ENCODE data around the gene CNEP1R1.

CNEP1R1 gene, protein sequence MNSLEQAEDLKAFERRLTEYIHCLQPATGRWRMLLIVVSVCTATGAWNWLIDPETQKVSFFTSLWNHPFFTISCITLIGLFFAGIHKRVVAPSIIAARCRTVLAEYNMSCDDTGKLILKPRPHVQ

DNA sequence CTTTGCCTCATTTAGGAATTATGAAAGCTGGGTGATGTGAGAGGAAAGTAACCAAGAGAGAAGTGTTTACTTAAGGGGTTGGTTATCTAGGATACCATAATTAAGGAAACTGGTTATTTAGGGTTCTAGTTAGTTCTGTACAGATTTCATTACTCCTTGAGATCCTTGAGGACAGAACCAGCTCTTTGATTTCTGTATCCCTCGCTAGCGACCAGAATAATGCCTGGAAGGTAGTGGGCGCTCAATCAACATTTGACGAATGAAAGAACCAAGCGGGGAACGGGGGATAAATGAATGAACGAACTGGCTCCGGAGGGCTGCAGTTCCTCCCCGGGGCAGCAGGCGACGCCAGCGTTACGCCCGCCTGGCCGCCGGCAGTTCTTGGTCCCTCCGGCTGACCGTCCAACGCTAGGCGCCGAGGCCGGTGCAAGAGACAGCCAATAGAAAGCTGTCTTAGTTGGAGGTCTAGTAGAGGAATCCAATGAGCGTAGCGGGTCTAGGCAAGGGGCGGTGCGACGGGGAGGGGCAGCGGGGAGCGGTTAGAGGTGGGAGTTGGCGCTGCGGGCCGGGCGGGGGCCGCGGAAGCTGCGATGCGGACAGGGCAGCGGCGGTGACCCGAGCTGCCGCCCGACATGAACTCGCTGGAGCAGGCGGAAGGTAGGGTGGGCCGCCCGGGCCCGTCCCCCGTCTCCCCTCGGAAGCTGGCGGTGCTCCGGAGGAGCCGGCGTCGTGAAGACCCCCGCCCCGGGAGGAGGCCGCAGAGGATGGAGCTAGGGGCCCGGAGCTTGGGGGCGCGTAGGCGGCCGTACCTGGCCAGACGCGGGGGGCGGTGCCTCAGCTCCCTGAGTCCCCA, at the start of gene CNEP1R1:
Gene CNEP1R1, plus strand, starts transcription at position 542 of the 853 bp plus-strand sequence. Its CDS starts 91 bp downstream, at position 633.
- H3K9ac ChIP-seq (ENCODE audit: low read length) = peak within 1 kb of the TSS; percentile 83
- peaks cover 5% of the 10 kb centered on the region for H3K36me3 ChIP-seq (ENCODE audit: control insufficient read depth, insufficient read depth, low read length)
- H3K4me1 ChIP-seq (ENCODE audit: control insufficient read depth, insufficient read depth, low read length) = peaks cover 5% of the 10 kb centered on the region
- H3K27me3 ChIP-seq (ENCODE audit: control insufficient read depth, insufficient read depth, low read length) = no peaks in the 10 kb centered on the region
- peak within 1 kb of the TSS; percentile 98 for H3K4me3 ChIP-seq (ENCODE audit: low read length)
- H3K27ac ChIP-seq (ENCODE audit: low read depth, low read length) = peak within 1 kb of the TSS; percentile 70

DNA sequence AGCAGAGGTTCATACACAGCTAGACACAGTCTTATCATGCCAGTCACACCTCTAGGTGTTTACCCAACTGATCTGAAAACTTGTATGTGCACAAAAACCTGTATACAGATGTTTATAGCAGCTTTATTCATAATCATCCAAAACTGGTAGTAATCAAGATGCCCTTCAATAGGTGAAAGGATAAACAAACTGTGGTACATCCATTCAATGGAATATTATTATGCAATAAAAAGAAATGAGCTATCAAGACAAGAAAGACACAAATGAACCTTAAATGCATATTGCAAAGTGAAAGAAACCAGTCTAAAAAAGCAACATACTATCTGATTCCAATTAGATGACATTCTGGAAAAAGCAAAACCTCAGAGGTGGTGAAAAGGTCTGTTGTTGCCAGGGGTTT, 47.6 kb upstream of the CNEP1R1 start:
- Histone ChIP-seq H3K4me1 (ENCODE audit: control insufficient read depth, insufficient read depth, low read length) (no peaks in the 10 kb centered on the region), H3K36me3 (ENCODE audit: control insufficient read depth, insufficient read depth, low read length) (no peaks in the 10 kb centered on the region), H3K9ac (ENCODE audit: low read length) (no peak overlapping the region), H3K27ac (ENCODE audit: low read depth, low read length) (no peak overlapping the region), H3K27me3 (ENCODE audit: control insufficient read depth, insufficient read depth, low read length) (no peaks in the 10 kb centered on the region), H3K4me3 (ENCODE audit: low read length) (no peak overlapping the region)

DNA sequence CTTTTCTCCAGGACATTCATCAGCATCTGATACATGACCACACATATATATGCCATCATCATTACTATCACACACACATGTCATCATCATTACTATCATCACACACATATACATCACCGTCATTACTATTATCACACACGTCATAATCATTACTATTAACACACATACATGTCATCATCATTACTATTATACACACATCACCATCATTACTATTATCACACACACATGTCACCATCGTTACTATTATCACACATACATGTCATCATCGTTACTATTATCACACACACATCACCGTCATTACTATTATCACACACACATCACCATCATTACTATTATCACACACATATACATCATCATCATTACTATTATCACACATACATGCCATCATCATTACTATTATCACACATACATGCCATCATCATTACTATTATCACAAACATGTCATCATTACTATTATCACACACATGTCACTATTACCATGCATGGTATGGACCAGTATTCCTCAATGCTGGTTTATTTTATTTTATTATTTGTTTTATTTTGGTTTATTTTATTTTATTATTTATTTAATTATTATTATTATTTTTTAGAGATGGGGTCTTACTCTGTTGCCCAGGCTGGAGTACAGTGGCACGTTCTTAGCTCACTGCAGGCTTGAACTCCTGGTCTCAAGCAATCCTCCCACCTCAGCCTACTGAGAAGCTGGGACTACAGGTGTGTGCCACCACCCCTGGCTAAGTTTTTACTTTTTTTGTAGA, 46.3 kb upstream of the CNEP1R1 start:
- no peak overlapping the region for H3K4me3 ChIP-seq (ENCODE audit: low read length)
- H3K27ac ChIP-seq (ENCODE audit: low read depth, low read length) = no peak overlapping the region
- H3K36me3 ChIP-seq (ENCODE audit: control insufficient read depth, insufficient read depth, low read length) = no peaks in the 10 kb centered on the region
- H3K4me1 ChIP-seq (ENCODE audit: control insufficient read depth, insufficient read depth, low read length) = no peaks in the 10 kb centered on the region
- H3K9ac ChIP-seq (ENCODE audit: low read length) = no peak overlapping the region
- no peaks in the 10 kb centered on the region for H3K27me3 ChIP-seq (ENCODE audit: control insufficient read depth, insufficient read depth, low read length)

DNA sequence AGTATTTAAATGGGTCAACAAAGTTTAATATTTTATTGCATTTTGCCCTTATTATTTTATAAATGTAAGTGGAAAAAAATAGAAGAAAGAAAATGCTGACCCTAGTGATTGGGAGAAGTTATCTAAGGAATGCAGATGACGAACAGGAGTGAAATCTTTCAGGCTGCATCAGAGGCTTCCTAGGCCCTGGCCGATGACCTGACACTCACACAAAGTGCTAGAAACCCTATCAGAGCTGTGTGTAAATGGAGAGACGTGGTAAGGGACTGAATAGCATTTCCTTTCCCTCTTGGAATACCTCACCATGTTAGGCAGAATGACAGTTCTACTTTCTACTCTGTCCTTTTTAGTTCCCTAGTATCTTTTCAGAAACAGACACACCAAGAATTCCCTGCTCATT, 44.9 kb upstream of the CNEP1R1 start:
- H3K9ac ChIP-seq (ENCODE audit: low read length) = no peak overlapping the region
- H3K27me3 ChIP-seq (ENCODE audit: control insufficient read depth, insufficient read depth, low read length) = no peaks in the 10 kb centered on the region
- no peaks in the 10 kb centered on the region for H3K36me3 ChIP-seq (ENCODE audit: control insufficient read depth, insufficient read depth, low read length)
- H3K4me1 ChIP-seq (ENCODE audit: control insufficient read depth, insufficient read depth, low read length) = no peaks in the 10 kb centered on the region
- no peak overlapping the region for H3K27ac ChIP-seq (ENCODE audit: low read depth, low read length)
- H3K4me3 ChIP-seq (ENCODE audit: low read length) = no peak overlapping the region

DNA sequence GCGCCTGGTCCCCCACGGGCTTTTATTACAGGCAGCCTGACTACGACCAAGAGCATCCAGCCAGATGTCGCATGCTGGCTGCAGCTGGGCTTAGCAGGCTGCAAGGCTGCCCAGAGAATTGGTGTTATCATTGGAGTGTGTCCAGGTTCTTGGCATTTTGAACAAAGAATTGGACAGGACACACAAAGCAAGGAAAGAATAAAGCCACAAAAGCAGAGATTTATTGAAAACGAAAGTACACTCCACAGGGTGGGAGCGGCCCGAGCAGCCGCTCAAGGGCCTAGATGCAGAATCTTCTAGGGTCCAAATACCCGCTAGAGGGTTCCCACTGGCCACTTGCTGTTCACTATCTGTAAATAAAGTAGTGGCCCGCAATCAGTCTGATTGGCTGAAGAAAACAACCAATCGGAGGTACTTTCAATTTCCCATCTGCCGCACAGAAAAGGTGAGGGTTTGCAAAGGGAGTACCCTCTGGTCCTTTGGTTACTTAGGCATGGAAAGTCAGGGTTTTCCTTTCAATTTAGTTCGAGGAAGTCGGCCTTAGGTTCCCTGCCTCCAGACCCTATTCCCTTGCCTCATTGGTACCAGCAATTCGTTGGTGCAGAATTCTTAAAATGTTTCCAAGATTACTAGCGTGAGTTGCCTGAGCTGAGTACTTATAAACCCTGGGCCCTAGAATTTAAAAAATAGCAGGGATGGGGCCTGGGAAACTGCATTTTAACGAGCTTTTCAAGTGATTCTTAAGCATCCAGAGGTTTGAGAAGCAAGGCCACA, 38.5 kb upstream of the CNEP1R1 start:
- Histone ChIP-seq H3K4me1 (ENCODE audit: control insufficient read depth, insufficient read depth, low read length) (no peaks in the 10 kb centered on the region), H3K9ac (ENCODE audit: low read length) (no peak overlapping the region), H3K36me3 (ENCODE audit: control insufficient read depth, insufficient read depth, low read length) (no peaks in the 10 kb centered on the region), H3K27me3 (ENCODE audit: control insufficient read depth, insufficient read depth, low read length) (no peaks in the 10 kb centered on the region), H3K27ac (ENCODE audit: low read depth, low read length) (no peak overlapping the region), H3K4me3 (ENCODE audit: low read length) (no peak overlapping the region)

- Histone ChIP-seq H3K36me3 (ENCODE audit: control insufficient read depth, insufficient read depth, low read length) (no peaks in the 10 kb centered on the region), H3K9ac (ENCODE audit: low read length) (no peak overlapping the region), H3K27me3 (ENCODE audit: control insufficient read depth, insufficient read depth, low read length) (no peaks in the 10 kb centered on the region), H3K4me1 (ENCODE audit: control insufficient read depth, insufficient read depth, low read length) (no peaks in the 10 kb centered on the region), H3K27ac (ENCODE audit: low read depth, low read length) (no peak overlapping the region), H3K4me3 (ENCODE audit: low read length) (no peak overlapping the region)
Measured at GRCh38 chr16:49987381-49987780, 37.6 kb upstream of the CNEP1R1 start.

GRCh38 chr16:49992825-49993224, 32.2 kb upstream of the CNEP1R1 start:
- H3K4me1 ChIP-seq (ENCODE audit: control insufficient read depth, insufficient read depth, low read length) = no peaks in the 10 kb centered on the region
- H3K27me3 ChIP-seq (ENCODE audit: control insufficient read depth, insufficient read depth, low read length) = no peaks in the 10 kb centered on the region
- H3K4me3 ChIP-seq (ENCODE audit: low read length) = no peak overlapping the region
- H3K27ac ChIP-seq (ENCODE audit: low read depth, low read length) = no peak overlapping the region
- H3K36me3 ChIP-seq (ENCODE audit: control insufficient read depth, insufficient read depth, low read length) = no peaks in the 10 kb centered on the region
- no peak overlapping the region for H3K9ac ChIP-seq (ENCODE audit: low read length)

DNA sequence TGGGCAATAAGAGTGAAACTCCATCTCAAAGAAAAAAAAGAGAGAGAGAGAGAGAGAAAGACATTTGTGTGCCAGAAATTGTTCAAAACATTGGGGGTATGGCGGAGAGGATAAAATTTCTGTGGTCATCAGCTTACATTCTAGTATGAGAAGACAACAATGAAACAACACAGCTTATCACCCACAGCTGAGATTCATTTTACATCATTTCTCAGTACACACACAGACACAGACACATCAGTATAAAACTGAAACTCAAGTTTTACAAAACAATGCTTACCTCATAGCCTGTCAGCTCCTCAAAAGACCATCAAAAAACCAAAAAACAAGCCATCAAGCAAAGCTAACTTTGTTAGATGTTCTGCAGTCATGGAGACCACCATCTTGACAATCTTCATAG, 31.4 kb upstream of the CNEP1R1 start:
- H3K4me1 ChIP-seq (ENCODE audit: control insufficient read depth, insufficient read depth, low read length) = no peaks in the 10 kb centered on the region

GRCh38 chr16:49994006-49994405, 31.0 kb upstream of the CNEP1R1 start:
- H3K9ac ChIP-seq (ENCODE audit: low read length) = no peak overlapping the region
- no peak overlapping the region for H3K27ac ChIP-seq (ENCODE audit: low read depth, low read length)
- H3K27me3 ChIP-seq (ENCODE audit: control insufficient read depth, insufficient read depth, low read length) = no peaks in the 10 kb centered on the region
- H3K36me3 ChIP-seq (ENCODE audit: control insufficient read depth, insufficient read depth, low read length) = no peaks in the 10 kb centered on the region
- no peak overlapping the region for H3K4me3 ChIP-seq (ENCODE audit: low read length)
- no peaks in the 10 kb centered on the region for H3K4me1 ChIP-seq (ENCODE audit: control insufficient read depth, insufficient read depth, low read length)

More for the DNA sequence above, 31.4 kb upstream of the CNEP1R1 start:
- Histone ChIP-seq H3K4me3 (ENCODE audit: low read length) (no peak overlapping the region), H3K27me3 (ENCODE audit: control insufficient read depth, insufficient read depth, low read length) (no peaks in the 10 kb centered on the region), H3K9ac (ENCODE audit: low read length) (no peak overlapping the region), H3K27ac (ENCODE audit: low read depth, low read length) (no peak overlapping the region), H3K36me3 (ENCODE audit: control insufficient read depth, insufficient read depth, low read length) (no peaks in the 10 kb centered on the region)

- H3K4me3 ChIP-seq (ENCODE audit: low read length) = no peak overlapping the region
- H3K36me3 ChIP-seq (ENCODE audit: control insufficient read depth, insufficient read depth, low read length) = no peaks in the 10 kb centered on the region
- no peak overlapping the region for H3K27ac ChIP-seq (ENCODE audit: low read depth, low read length)
- no peak overlapping the region for H3K9ac ChIP-seq (ENCODE audit: low read length)
- no peaks in the 10 kb centered on the region for H3K27me3 ChIP-seq (ENCODE audit: control insufficient read depth, insufficient read depth, low read length)
- H3K4me1 ChIP-seq (ENCODE audit: control insufficient read depth, insufficient read depth, low read length) = no peaks in the 10 kb centered on the region
Measured at GRCh38 chr16:49995720-49996119, 29.3 kb upstream of the CNEP1R1 start.

GRCh38 chr16:49997721-49998251, 27.2 kb upstream of the CNEP1R1 start:
- H3K27me3 ChIP-seq (ENCODE audit: control insufficient read depth, insufficient read depth, low read length) = no peaks in the 10 kb centered on the region
- no peaks in the 10 kb centered on the region for H3K4me1 ChIP-seq (ENCODE audit: control insufficient read depth, insufficient read depth, low read length)
- no peak overlapping the region for H3K4me3 ChIP-seq (ENCODE audit: low read length)
- H3K9ac ChIP-seq (ENCODE audit: low read length) = no peak overlapping the region
- H3K36me3 ChIP-seq (ENCODE audit: control insufficient read depth, insufficient read depth, low read length) = no peaks in the 10 kb centered on the region
- H3K27ac ChIP-seq (ENCODE audit: low read depth, low read length) = no peak overlapping the region

DNA sequence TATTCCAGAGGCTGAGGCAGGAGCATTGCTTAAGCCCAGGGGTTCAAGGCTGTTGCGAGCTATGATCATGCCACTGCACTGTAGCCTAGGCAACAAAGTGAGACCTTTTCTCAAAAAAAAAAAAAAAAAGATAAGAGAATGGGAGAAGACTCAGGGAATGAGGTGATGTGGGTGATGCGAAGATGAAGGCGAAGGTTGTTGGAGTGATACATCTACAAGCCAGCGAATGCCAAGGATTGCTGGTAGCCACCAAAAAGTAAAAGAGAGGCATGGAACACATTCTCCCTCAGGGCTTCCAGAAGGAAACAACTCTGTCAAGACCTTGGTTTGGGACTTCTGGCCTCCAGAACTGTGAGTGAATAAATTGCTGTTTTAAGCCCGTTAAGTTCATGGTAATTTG, 26.0 kb upstream of the CNEP1R1 start:
- no peak overlapping the region for H3K27ac ChIP-seq (ENCODE audit: low read depth, low read length)
- no peaks in the 10 kb centered on the region for H3K4me1 ChIP-seq (ENCODE audit: control insufficient read depth, insufficient read depth, low read length)
- no peaks in the 10 kb centered on the region for H3K27me3 ChIP-seq (ENCODE audit: control insufficient read depth, insufficient read depth, low read length)

More for the DNA sequence above, 26.0 kb upstream of the CNEP1R1 start:
- Histone ChIP-seq H3K4me3 (ENCODE audit: low read length) (no peak overlapping the region), H3K36me3 (ENCODE audit: control insufficient read depth, insufficient read depth, low read length) (no peaks in the 10 kb centered on the region), H3K9ac (ENCODE audit: low read length) (no peak overlapping the region)
